GM10266 (cell line): ENCODE data around the gene ASMTL.
A peak's percentile ranks its signal among the peaks of the same experiment; 100 is the strongest.

Source experiments
- DNase-seq: peaks from one replicate; pipeline ENCODE4 v3.0.0; 2012; ENCODE audit errors: extremely low spot score
- CTCF ChIP-seq: IDR thresholded peaks from 2 replicates; pipeline ENCODE4 v1.5.1; 2012; ENCODE audit warnings: mild to moderate bottlenecking, low read depth; ENCODE audit not compliant: control insufficient read depth, insufficient read depth; ENCODE audit errors: missing control alignments

Gene ASMTL

GRCh38 chrX:1397001-1397400 is 55.7 kb downstream of the ASMTL start:
- TF ChIP-seq CTCF: no peak
- DNase-seq: no peak

GRCh38 chrX:1395646-1396216 is 57.0 kb downstream of the ASMTL start:
- no peak for TF ChIP-seq CTCF
- DNase-seq: no peak

- DNase-seq: no peak
- TF ChIP-seq CTCF: no peak
These were observed 57.8 kb downstream of the ASMTL start for GRCh38 chrX:1394731-1395501.

GRCh38 chrX:1393871-1394615 is 58.7 kb downstream of the ASMTL start:
- DNase-seq: no peak
- no peak for TF ChIP-seq CTCF

GRCh38 chrX:1392376-1393068 is 60.2 kb downstream of the ASMTL start:
- DNase-seq: peak; percentile 78
- TF ChIP-seq CTCF: no peak

- TF ChIP-seq CTCF: no peak
- peak; percentile 100 for DNase-seq
These were observed 60.9 kb downstream of the ASMTL start, which contains the start of gene SLC25A6 for GRCh38 chrX:1391707-1392375. Gene SLC25A6 (minus strand): TSS chrX:1392113. CDS start chrX:1392009, 104 bp downstream.
